SK-N-SH treated with all-trans-retinoic acid at 6 μM for 48 hours (cell line): ENCODE data around the gene SOWAHA.

Source experiments
- ATAC-seq: fragments of 200-7000 bp; cut with Tn5 transposase; 3 replicates; pipeline ENCODE4 v1.9.1; 2020; ENCODE audit warnings: mild to moderate bottlenecking, moderate library complexity
- ARNTL ChIP-seq: fragments of 450-650 bp; formaldehyde crosslinking; IDR thresholded peaks from 2 replicates; pipeline ENCODE4 v1.5.0; 2020; ENCODE audit warnings: low read depth, mild to moderate bottlenecking, moderate library complexity, borderline replicate concordance
- BACH2 ChIP-seq: fragments of 250-450 bp; sonication (Bioruptor Pico); IDR thresholded peaks from 2 replicates; pipeline ENCODE4 v1.9.0; 2021; ENCODE audit warnings: mild to moderate bottlenecking, borderline replicate concordance
- CSRNP3 ChIP-seq: fragments of 250-450 bp; sonication (Bioruptor Pico); IDR thresholded peaks from 2 replicates; pipeline ENCODE4 v1.5.1; 2021; ENCODE audit warnings: mild to moderate bottlenecking, moderate library complexity
- ESRRG ChIP-seq: fragments of 250-450 bp; sonication (Bioruptor Pico); IDR thresholded peaks from 2 replicates; pipeline ENCODE4 v1.6.1; 2021; ENCODE audit warnings: mild to moderate bottlenecking
- GLIS3 ChIP-seq: fragments of 250-450 bp; sonication (Bioruptor Pico); IDR thresholded peaks from 2 replicates; pipeline ENCODE4 v1.5.0; 2020; ENCODE audit warnings: mild to moderate bottlenecking, moderate library complexity
- ISL1 ChIP-seq: fragments of 250-450 bp; sonication (Bioruptor Pico); IDR thresholded peaks from 2 replicates; pipeline ENCODE4 v2.1.2; 2022; ENCODE audit warnings: mild to moderate bottlenecking, moderate library complexity
- OSR1 ChIP-seq: fragments of 250-450 bp; sonication (Bioruptor Pico); IDR thresholded peaks from 2 replicates; pipeline ENCODE4 v1.8.0; 2022; ENCODE audit warnings: moderate library complexity, mild to moderate bottlenecking, inconsistent platforms
- PATZ1 ChIP-seq: fragments of 250-450 bp; sonication (Bioruptor Pico); IDR thresholded peaks from 2 replicates; pipeline ENCODE4 v1.8.0; 2020; ENCODE audit warnings: mild to moderate bottlenecking, moderate library complexity, borderline replicate concordance
- PPARA ChIP-seq: fragments of 250-450 bp; sonication (Bioruptor Pico); IDR thresholded peaks from 2 replicates; pipeline ENCODE4 v1.5.0; 2020; ENCODE audit warnings: mild to moderate bottlenecking, borderline replicate concordance
- RARB ChIP-seq: fragments of 250-450 bp; sonication (Bioruptor Pico); IDR thresholded peaks from 2 replicates; pipeline ENCODE4 v1.8.0; 2021; ENCODE audit warnings: mild to moderate bottlenecking, moderate library complexity
- SNAI2 ChIP-seq: fragments of 250-450 bp; sonication (Bioruptor Pico); IDR thresholded peaks from 2 replicates; pipeline ENCODE4 v1.5.0; 2020; ENCODE audit warnings: mild to moderate bottlenecking, moderate library complexity
- TCF4 ChIP-seq: fragments of 250-450 bp; sonication (Bioruptor Pico); IDR thresholded peaks from 2 replicates; pipeline ENCODE4 v1.8.0; 2021; ENCODE audit warnings: mild to moderate bottlenecking, moderate library complexity, borderline replicate concordance
- TOX ChIP-seq: fragments of 250-450 bp; sonication (Bioruptor Pico); IDR thresholded peaks from 2 replicates; pipeline ENCODE4 v1.8.0; 2021; ENCODE audit warnings: mild to moderate bottlenecking, moderate library complexity, borderline replicate concordance
- ZC3H10 ChIP-seq: fragments of 250-450 bp; sonication (Bioruptor Pico); IDR thresholded peaks from 2 replicates; pipeline ENCODE4 v1.5.1; 2021; ENCODE audit warnings: mild to moderate bottlenecking, moderate library complexity
- ZFP3 ChIP-seq: fragments of 250-450 bp; sonication (Bioruptor Pico); IDR thresholded peaks from 2 replicates; pipeline ENCODE4 v1.5.0; 2020; ENCODE audit warnings: mild to moderate bottlenecking, moderate library complexity
- ZFP30 ChIP-seq: fragments of 450-650 bp; formaldehyde crosslinking; IDR thresholded peaks from 2 replicates; pipeline ENCODE4 v1.5.0; 2022; ENCODE audit warnings: mild to moderate bottlenecking, moderate library complexity
- ZNF565 ChIP-seq: fragments of 450-650 bp; formaldehyde crosslinking; conservative IDR thresholded peaks from 2 replicates; pipeline ENCODE4 v1.5.0; 2020; ENCODE audit warnings: low read depth, mild to moderate bottlenecking, moderate library complexity
- ZNF70 ChIP-seq: fragments of 450-650 bp; formaldehyde crosslinking; IDR thresholded peaks from 2 replicates; pipeline ENCODE4 v1.5.0; 2020; ENCODE audit warnings: mild to moderate bottlenecking, moderate library complexity
- ZNF8 ChIP-seq: fragments of 450-650 bp; formaldehyde crosslinking; IDR thresholded peaks from 2 replicates; pipeline ENCODE4 v1.5.0; 2020; ENCODE audit warnings: mild to moderate bottlenecking, moderate library complexity
- TF ChIP-seq, protein P1 (sequence below): fragments of 250-450 bp; sonication (Bioruptor Pico); IDR thresholded peaks from 2 replicates; pipeline ENCODE4 v1.8.0; 2021; ENCODE audit warnings: low read depth, mild to moderate bottlenecking, moderate library complexity, borderline replicate concordance
- TF ChIP-seq, protein P2 (sequence below): fragments of 250-450 bp; sonication (Bioruptor Pico); IDR thresholded peaks from 2 replicates; pipeline ENCODE4 v1.5.1; 2020; ENCODE audit warnings: low read depth, mild to moderate bottlenecking, moderate library complexity

SOWAHA gene

DNA sequence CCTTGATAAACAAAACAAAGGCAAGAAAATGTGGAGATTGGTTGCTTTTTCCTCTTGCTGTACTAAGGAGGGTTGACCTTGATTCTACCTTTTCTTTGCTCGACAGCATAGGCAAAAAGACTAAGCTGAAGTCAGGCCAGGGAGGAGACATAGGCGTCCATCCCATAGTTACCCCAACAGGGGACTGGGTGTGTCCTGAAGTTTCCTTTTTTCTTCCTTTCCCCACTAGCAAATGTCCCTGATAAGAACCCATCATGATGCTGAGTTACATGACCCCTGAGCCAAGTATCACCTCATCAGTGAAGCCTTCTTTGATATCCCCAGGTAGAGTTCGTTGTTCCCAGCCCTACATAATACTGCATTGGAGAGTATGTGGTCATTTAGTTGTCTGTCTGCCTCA, 27.2 kb downstream of the SOWAHA start:
- ATAC-seq: no peak
- TF ChIP-seq, protein P1, sequence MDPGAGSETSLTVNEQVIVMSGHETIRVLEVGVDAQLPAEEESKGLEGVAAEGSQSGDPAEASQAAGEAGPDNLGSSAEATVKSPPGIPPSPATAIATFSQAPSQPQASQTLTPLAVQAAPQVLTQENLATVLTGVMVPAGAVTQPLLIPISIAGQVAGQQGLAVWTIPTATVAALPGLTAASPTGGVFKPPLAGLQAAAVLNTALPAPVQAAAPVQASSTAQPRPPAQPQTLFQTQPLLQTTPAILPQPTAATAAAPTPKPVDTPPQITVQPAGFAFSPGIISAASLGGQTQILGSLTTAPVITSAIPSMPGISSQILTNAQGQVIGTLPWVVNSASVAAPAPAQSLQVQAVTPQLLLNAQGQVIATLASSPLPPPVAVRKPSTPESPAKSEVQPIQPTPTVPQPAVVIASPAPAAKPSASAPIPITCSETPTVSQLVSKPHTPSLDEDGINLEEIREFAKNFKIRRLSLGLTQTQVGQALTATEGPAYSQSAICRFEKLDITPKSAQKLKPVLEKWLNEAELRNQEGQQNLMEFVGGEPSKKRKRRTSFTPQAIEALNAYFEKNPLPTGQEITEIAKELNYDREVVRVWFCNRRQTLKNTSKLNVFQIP (CRISPR knock-in tag): no peak
- no peak for TF ChIP-seq ZFP3 (CRISPR knock-in tag)
- no peak for TF ChIP-seq ZNF70 (CRISPR knock-in tag)
- no peak for TF ChIP-seq TOX (CRISPR knock-in tag)
- TF ChIP-seq, protein P2, sequence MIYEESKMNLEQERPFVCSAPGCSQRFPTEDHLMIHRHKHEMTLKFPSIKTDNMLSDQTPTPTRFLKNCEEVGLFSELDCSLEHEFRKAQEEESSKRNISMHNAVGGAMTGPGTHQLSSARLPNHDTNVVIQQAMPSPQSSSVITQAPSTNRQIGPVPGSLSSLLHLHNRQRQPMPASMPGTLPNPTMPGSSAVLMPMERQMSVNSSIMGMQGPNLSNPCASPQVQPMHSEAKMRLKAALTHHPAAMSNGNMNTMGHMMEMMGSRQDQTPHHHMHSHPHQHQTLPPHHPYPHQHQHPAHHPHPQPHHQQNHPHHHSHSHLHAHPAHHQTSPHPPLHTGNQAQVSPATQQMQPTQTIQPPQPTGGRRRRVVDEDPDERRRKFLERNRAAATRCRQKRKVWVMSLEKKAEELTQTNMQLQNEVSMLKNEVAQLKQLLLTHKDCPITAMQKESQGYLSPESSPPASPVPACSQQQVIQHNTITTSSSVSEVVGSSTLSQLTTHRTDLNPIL (CRISPR knock-in tag): no peak
- no peak for TF ChIP-seq SNAI2 (CRISPR knock-in tag)
- TF ChIP-seq TCF4 (CRISPR knock-in tag): no peak
- no peak for TF ChIP-seq ISL1 (CRISPR knock-in tag)
- no peak for TF ChIP-seq BACH2
- no peak for TF ChIP-seq CSRNP3
- no peak for TF ChIP-seq ZNF565 (CRISPR knock-in tag)
- no peak for TF ChIP-seq ZNF8 (CRISPR knock-in tag)
- TF ChIP-seq ESRRG (CRISPR knock-in tag): no peak
- TF ChIP-seq ZC3H10 (CRISPR knock-in tag): no peak
- TF ChIP-seq ARNTL (CRISPR knock-in tag): no peak
- TF ChIP-seq PATZ1 (CRISPR knock-in tag): no peak
- TF ChIP-seq GLIS3 (CRISPR knock-in tag): no peak
- TF ChIP-seq, all 23 proteins: peak for 0

DNA sequence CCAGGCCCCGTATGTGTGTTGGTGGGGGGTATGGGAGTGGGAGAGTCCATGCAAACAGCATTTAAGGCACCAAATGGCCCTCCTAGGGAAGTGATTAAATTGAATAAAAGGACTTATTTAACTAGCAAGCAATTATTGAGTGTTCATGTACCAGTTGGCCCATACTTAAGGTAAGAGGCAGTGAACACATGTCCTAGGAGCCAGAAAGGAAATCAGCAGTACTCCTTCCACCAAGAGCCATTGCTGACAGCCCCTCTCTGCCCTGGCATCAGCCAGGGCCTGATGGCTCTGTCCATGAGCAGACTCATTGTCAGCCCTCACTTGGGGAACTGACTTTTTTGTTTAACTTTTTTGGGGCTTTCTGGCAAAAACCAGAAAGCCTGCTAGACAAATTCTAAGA, 27.8 kb downstream of the SOWAHA start:
- TF ChIP-seq PPARA (CRISPR knock-in tag) (no peak), PATZ1 (CRISPR knock-in tag) (no peak)
- no peak for ATAC-seq

GRCh38 chr5:132841305-132841704, 28.2 kb downstream of the SOWAHA start:
- no peak for ATAC-seq
- TF ChIP-seq TCF4 (CRISPR knock-in tag) (no peak), ISL1 (CRISPR knock-in tag) (no peak), ZNF8 (CRISPR knock-in tag) (no peak), RARB (no peak), ZFP30 (CRISPR knock-in tag) (no peak), OSR1 (CRISPR knock-in tag) (no peak), ARNTL (CRISPR knock-in tag) (no peak), ZC3H10 (CRISPR knock-in tag) (no peak)

GRCh38 chr5:132848270-132848669, 35.2 kb downstream of the SOWAHA start:
- TF ChIP-seq TOX (CRISPR knock-in tag): no peak
- TF ChIP-seq PATZ1 (CRISPR knock-in tag): no peak
- no peak for TF ChIP-seq ZNF8 (CRISPR knock-in tag)
- no peak for ATAC-seq
